HT1080 (cell line): ENCODE data around the gene KREMEN1. TPM values are rescaled to one million over a fixed set of nuclear protein-coding genes. Genes with fewer than 3 reads are reported as not detected.

Source experiments
- DNase-seq: peaks from one replicate; pipeline ENCODE4 v3.0.0-alpha.2; 2015; ENCODE audit warnings: low read depth
- total RNA-seq: library from RNA; depleted of rRNA; stranded (reverse); fragments of >200 nt; shearing (Covaris generic); gene quantifications from 2 replicates; pipeline ENCODE4 v1.2.3, GENCODE V29; 2014

Gene KREMEN1
- total RNA-seq, 1 experiment from 2014 or later, result 0.92 TPM

GRCh38 chr22:29204455-29205183 lies 131.8 kb downstream of the KREMEN1 start:
- DNase-seq, result no peak

GRCh38 chr22:29205252-29205593 lies 132.4 kb downstream of the KREMEN1 start:
- no peak for DNase-seq

GRCh38 chr22:29205594-29206371 lies 132.9 kb downstream of the KREMEN1 start, which contains the start of gene EMID1:
EMID1 (plus strand) TSS chr22:29205896; CDS start chr22:29206039, 143 bp downstream.
- no peak for DNase-seq

DNA sequence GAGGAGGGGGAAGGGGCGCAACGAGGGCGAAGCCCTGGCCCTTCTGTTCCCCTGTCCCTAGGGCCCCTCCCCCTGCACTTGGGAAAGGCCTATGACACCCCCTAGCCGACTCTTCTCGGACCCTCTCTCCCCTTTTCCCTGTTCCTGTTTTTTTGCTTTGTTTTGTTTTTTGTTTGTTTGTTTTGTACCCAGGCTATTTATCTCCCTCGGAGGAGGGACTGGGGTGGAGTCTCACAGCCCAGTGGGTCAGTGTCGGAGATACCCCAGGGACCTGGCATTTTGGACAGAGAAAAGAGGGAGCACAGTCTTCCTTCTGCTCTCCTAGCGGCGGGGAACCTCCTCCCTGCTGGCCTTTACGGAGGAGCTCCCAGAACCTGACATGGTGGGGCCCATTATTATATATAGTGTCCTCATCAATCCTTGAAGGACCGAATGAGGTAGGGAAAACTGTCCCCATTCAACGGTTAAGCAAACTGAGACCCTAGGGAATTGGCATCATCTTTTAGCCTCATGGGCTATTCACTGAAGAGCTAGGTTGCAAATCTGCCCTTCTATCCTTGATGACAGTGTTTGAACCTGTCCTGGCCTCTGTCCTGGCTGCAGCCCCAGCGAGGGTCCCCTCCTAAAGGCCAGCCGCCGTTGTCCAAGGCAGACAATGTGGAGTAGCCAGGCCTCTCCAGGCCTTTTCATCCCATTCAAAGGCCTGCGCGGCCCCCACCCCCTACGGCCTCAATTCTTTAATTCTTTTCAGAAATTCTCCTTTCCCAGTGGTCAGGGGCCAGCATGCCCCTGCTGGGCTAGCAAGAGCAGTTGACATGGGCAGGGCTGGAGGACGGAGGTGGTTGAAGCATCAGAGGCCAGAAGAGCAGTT lies 133.8 kb downstream of the KREMEN1 start:
- no peak for DNase-seq

GRCh38 chr22:29207243-29207550 lies 134.4 kb downstream of the KREMEN1 start:
- DNase-seq, result no peak

- no peak for DNase-seq
Measured at GRCh38 chr22:29207562-29208501, 135.0 kb downstream of the KREMEN1 start.

GRCh38 chr22:29208502-29208862 lies 135.6 kb downstream of the KREMEN1 start:
- DNase-seq, result no peak

DNA sequence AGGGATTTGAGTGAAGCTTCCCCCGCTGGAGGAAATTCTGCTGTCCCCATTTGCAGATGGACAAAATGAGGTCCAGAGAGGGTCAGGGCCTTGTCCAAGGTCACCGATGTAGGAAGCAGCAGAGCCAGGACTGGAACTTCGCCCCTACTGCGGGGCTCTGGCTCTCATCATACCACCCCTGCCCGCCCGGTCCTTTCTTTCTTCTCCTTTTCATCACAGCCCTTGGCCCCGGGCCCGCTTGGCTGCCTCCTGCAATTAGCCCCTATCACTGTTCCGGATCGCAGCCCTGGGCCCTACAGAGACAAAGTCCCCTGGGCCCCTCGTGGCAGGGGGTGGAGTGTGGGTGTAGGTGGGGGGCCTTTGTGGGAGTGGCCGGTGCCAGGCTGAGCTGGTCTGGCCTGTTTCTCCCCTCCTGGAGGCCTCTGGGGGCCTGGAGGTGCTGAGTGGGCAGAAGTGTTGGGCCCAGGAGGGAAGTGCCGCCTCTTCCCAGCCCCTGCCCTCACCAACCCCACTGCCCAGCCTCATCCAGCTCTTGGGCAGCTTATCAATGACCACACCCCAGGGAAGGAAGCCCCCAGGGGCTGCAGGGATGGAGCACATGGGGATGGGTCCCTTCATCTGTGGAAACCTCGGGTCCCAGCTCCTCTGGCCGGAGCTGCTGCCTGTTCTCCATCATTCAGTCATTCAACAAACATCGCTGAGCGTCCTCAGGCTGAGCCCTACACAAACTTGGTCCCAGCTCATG lies 136.2 kb downstream of the KREMEN1 start:
- no peak for DNase-seq

- no peak for DNase-seq
Measured at GRCh38 chr22:29209624-29209929, 136.7 kb downstream of the KREMEN1 start.

DNA sequence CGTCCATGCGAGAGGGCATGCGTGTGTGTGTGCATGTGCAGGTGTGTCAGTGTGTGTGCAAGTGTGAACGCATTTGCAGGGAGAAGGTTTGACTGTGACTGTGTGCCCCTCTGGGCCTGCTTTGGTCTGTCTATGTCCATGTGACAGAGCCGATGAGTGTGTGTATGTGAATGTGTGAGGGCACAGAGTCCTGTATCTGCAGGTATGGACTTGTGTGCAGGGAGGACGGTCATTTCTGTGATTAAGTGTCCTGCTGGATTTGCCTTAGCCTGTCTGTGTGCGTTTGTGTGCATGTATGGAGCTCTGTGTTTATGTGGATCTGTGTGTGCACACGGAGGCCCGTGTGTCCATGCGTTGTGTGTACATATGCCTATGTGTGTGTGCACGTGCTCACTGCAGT lies 138.2 kb downstream of the KREMEN1 start:
- no peak for DNase-seq

DNA sequence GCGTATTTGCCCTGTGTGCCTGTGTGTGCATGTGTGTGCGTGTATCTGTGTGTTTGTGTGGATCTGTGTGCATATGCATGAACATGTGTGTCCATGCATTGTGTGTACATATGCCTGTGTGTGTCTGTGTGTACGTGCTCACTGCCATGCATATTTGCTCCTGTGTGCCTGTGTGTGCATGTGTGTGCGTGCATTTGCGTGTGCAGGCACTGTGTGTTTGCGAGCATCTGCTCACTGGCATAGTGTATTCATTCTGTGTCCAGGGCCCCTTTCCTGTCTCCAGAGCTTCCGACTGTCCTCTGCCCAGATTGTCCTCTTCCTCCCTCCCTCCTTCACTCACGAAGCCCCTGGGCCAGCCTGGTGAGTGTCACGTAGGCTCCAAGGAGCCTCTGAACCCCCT lies 138.6 kb downstream of the KREMEN1 start:
- no peak for DNase-seq

DNA sequence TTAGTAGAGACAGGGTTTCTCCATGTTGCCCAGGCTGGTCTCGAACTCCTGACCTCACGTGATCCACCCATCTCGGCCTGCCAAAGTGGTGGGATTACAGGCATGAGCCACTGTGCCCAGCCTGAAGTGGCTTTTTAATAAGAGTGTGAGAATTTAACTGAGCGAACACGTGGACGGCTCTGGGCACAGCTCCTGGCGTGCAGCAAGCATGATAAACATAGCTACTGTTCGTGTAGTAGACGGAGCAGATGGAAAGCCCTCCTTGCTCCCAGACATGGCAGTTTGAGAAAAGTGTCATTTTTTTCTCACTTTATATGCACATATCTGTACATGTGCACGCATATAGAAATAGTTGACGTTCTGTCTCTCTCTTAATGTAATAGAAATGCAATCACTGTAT lies 139.9 kb downstream of the KREMEN1 start:
- DNase-seq, result no peak

DNA sequence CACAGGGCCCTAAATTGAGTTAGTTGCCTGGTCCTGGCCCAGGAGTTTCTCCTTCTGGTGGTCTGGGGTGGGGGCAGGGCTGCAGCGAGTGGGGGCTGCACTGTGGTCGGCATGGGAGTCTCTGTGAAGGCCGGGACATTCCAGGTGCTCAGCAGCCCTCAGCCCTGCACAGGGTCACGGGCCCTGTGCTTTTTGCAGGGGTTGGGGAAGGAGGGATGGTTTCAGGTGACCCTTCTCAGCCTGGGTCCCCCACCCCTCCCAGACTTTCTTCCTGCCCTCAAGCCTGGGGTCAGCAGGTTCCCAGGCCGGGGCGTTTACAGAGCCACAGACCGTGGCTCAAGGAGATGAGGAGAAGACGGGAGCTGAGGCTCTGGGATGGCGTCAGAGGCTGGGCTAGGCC lies 140.7 kb downstream of the KREMEN1 start:
- no peak for DNase-seq

GRCh38 chr22:29214232-29214631 lies 141.4 kb downstream of the KREMEN1 start:
- DNase-seq, result no peak

DNA sequence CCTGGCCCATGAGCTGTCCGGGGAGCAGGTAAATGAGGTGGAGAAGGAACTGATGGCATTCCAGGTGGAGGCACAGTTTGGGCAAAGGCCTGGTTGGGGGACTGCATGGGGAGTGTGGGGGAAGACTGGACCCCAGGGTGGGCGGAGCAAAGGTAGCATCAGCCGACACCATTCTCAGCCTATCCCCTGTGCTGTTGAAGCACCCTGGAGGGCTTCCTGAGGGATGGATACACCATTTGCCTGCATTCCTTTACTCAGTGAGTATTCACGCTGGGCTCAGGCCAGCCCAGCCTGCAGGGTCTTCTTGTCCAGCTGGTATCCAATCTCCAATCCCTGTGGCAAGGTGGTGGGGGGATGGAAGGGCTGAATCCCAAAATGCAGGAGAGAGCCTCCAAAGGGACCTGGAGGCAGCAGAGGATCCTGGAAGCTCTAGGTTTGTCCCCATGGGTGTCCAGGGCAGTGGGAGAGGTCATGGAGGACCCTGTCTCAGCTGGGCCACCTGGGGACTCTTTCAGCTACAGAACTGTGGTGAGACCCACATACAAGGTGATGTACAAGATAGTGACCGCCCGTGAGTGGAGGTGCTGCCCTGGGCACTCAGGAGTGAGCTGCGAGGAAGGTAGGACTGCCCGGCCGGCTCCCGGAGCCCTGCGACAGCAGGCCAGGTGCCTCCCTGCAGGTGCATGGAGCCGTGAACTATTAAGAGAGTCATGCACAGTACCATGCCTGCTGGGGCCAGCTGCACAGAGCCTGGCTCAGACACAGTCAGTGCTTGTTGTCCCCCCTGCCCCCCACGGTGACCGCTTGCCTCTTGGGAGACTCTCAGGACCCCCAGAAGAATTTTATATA lies 142.4 kb downstream of the KREMEN1 start:
- no peak for DNase-seq

DNA sequence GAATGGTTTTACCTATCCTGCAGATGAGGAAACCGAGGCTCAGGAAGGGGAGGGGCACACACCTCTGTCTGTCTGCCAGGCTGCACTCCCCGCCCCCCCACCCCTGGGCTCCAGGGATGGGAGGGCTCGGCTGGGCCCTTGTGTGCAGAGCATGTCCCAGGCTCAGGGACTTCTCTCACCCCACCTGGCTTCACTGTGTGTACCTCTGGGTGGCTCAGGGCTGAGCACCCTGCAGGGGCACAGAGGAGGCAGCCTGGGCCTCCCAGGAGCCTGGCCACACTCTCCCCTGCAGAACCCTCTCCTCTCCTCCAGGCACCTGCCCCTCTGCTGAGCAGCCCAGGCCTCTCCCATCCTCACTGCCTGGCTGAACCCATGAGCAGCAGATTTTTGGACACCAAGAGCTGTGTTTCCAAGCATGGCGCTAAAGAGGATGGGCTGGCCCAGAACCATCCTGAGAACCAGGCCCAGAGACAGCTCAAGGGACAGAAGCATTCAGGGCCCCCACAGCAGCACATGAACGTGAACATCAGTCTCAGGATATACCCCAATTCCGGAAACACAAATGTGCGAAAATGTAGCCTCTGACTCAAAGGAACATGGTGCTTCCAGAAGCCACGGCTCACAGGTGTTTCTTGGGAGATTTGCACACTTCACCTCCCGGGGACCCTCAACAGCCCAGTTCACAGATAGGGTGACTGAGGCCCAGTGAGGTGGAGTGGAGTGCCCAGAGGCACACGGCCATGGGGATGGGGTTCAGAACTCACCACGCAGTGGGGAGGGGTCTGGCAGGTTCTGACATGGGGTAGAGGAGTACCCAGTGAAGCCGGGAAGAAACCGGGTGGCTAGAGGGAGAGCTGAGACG lies 143.4 kb downstream of the KREMEN1 start:
- no peak for DNase-seq

DNA sequence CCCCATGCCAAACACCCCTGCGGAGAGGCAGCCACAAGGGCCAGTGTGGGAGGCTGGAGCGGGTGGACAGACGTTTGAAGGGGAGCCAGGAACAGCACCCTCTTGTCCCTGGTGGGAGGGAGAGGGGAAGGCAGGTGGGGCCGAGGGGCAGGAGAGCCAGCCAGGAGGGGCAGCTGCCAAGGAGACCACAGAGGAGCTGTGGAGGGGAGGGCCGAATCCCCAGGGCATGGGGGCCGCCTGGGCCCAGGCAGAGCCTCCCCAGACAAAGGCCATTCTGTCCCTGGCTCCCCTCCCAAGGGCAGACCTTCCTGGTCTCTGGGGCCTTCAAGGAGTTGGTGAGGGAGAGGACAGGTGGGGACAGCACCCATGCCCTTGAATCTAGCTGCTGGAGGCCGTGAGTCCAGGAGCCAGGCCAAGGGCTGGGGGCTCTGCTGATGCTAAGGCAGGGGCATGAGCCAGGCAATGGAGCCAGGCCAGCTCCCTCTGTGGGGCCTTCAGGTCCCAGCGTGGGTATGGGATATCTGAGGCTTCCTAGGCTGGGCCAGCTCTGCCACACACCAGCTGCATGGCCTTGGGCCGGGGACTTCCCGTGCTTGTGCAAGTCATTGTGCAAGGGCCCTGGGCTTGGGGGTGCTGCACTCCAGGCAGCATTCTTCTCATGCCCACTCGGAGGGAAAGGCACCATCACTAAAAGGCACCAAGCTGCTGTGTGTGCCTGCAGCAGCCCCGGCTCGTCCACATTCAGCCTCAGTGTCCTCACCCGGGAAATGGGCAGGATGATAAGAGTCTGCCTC lies 144.2 kb downstream of the KREMEN1 start:
- DNase-seq, result no peak
